GM21786 (cell line): ENCODE data around the gene CFAP53.
"Not testable (repeated sequence)": the region's sequence is repeated elsewhere in the genome, so short reads cannot be mapped to it uniquely, and the experiment has no call there.

Source experiments
- ATAC-seq: cut with Tn5 transposase; IDR thresholded peaks from one replicate; pipeline ENCODE4 v1.9.1; 2021; ENCODE audit not compliant: unreplicated experiment

CFAP53 gene

GRCh38 chr18:50266248-50266704 is at the start of gene CFAP53:
TSS of gene CFAP53 (minus strand) at chr18:50266495. CDS start at chr18:50266404, 91 bp downstream.
- ATAC-seq: peak; percentile 79

GRCh38 chr18:50315100-50315871 is 49.0 kb upstream of the CFAP53 start:
- peak; percentile 80 for ATAC-seq

GRCh38 chr18:50313873-50314460 is 47.7 kb upstream of the CFAP53 start:
- no peak for ATAC-seq

GRCh38 chr18:50313031-50313607 is 46.8 kb upstream of the CFAP53 start:
- ATAC-seq: no peak

GRCh38 chr18:50312296-50313030 is 46.2 kb upstream of the CFAP53 start:
- peak; percentile 56 for ATAC-seq

GRCh38 chr18:50311650-50312049 is 45.4 kb upstream of the CFAP53 start:
- ATAC-seq: no peak

- ATAC-seq: no peak
Observed at GRCh38 chr18:50310080-50310479, 43.8 kb upstream of the CFAP53 start.

- ATAC-seq: not testable (repeated sequence)
Observed at GRCh38 chr18:50308851-50309250, 42.6 kb upstream of the CFAP53 start.

GRCh38 chr18:50307738-50308470 is 41.6 kb upstream of the CFAP53 start:
- ATAC-seq: peak; percentile 86

- ATAC-seq: no peak
Observed at GRCh38 chr18:50307400-50307737, 41.1 kb upstream of the CFAP53 start.

- no peak for ATAC-seq
Observed at GRCh38 chr18:50306944-50307343, 40.6 kb upstream of the CFAP53 start.

GRCh38 chr18:50301074-50301473 is 34.8 kb upstream of the CFAP53 start:
- ATAC-seq: no peak

GRCh38 chr18:50299626-50300388 is 33.5 kb upstream of the CFAP53 start:
- ATAC-seq: no peak

GRCh38 chr18:50298443-50299284 is 32.4 kb upstream of the CFAP53 start:
- ATAC-seq: no peak

- ATAC-seq: peak; percentile 100
Observed at GRCh38 chr18:50297621-50298442, 31.5 kb upstream of the CFAP53 start.

- ATAC-seq: no peak
Observed at GRCh38 chr18:50293039-50293438, 26.7 kb upstream of the CFAP53 start.

- ATAC-seq: no peak
Observed at GRCh38 chr18:50289108-50289443, 22.8 kb upstream of the CFAP53 start.

- ATAC-seq: not testable (repeated sequence)
Observed at GRCh38 chr18:50288348-50289107, 22.2 kb upstream of the CFAP53 start.
